Sigmoid colon (tissue), 3 donors: Measurements from ENCODE around the gene GMEB1.

ENCODE experiments used
- CTCF ChIP-seq, 4 experiments: fragments of 450-650 bp in 3 of 4; fragments of 200-600 bp in 1 of 4; IDR thresholded peaks; one replicate each; pipeline ENCODE4 v1.5.1; 2016 to 2019; ENCODE audit warnings: antibody characterized with exemption in 4 of 4, mild to moderate bottlenecking in 3 of 4, moderate library complexity in 2 of 4
- POLR2A ChIP-seq, 2 donors: fragments of 450-650 bp; IDR thresholded peaks; one replicate each; pipeline ENCODE4 v1.6.1; 2016; ENCODE audit warnings: antibody characterized with exemption in 2 of 2, mild to moderate bottlenecking in 2 of 2, moderate library complexity in 2 of 2

- no peak for TF ChIP-seq POLR2A (IDR thresholded peaks at IDR 0.05)
- no peak for TF ChIP-seq CTCF (IDR thresholded peaks at IDR 0.05)
These were observed 16.4 kb downstream of the GMEB1 start for GRCh38 chr1:28684937-28685336.
